Measurements from ENCODE around the gene GIPC1.
"Not testable (repeated sequence)": the region's sequence is repeated elsewhere in the genome, so short reads cannot be mapped to it uniquely, and the experiment has no call there.

The GIPC1 gene

GRCh38 chr19:14472202-14472938, 23.6 kb downstream of the GIPC1 start:
- in situ Hi-C loops (cut with MboI; ENCODE audit: low sequenced_read_pairs): no loop called here

GRCh38 chr19:14471436-14472187, 24.3 kb downstream of the GIPC1 start:
- in situ Hi-C loops (cut with MboI; ENCODE audit: low sequenced_read_pairs): no loop called here

- in situ Hi-C loops (cut with MboI; ENCODE audit: low sequenced_read_pairs): no loop called here
These were observed 25.7 kb downstream of the GIPC1 start for GRCh38 chr19:14470031-14470876.

- in situ Hi-C loops (cut with MboI; ENCODE audit: low sequenced_read_pairs): no loop called here
These were observed 28.1 kb downstream of the GIPC1 start for GRCh38 chr19:14467816-14468215.

GRCh38 chr19:14467391-14467790, 28.5 kb downstream of the GIPC1 start:
- in situ Hi-C loops (cut with MboI; ENCODE audit: low sequenced_read_pairs): no loop called here

GRCh38 chr19:14463747-14464146, 32.2 kb downstream of the GIPC1 start:
- in situ Hi-C loops (cut with MboI; ENCODE audit: low sequenced_read_pairs): no loop called here

GRCh38 chr19:14462401-14462800, 33.5 kb downstream of the GIPC1 start:
- in situ Hi-C loops (cut with MboI; ENCODE audit: low sequenced_read_pairs): not testable (repeated sequence)

- in situ Hi-C loops (cut with MboI; ENCODE audit: low sequenced_read_pairs): no loop called here
These were observed 35.0 kb downstream of the GIPC1 start for GRCh38 chr19:14460935-14461334.

GRCh38 chr19:14459703-14460102, 36.2 kb downstream of the GIPC1 start:
- in situ Hi-C loops (cut with MboI; ENCODE audit: low sequenced_read_pairs): no loop called here

GRCh38 chr19:14452303-14452702, 43.6 kb downstream of the GIPC1 start:
- in situ Hi-C loops (cut with MboI; ENCODE audit: low sequenced_read_pairs): not testable (repeated sequence)

- in situ Hi-C loops (cut with MboI; ENCODE audit: low sequenced_read_pairs): no loop called here
These were observed 45.1 kb downstream of the GIPC1 start for GRCh38 chr19:14450876-14451275.

GRCh38 chr19:14450168-14450874, 45.6 kb downstream of the GIPC1 start:
- in situ Hi-C loops (cut with MboI; ENCODE audit: low sequenced_read_pairs): no loop called here

- in situ Hi-C loops (cut with MboI; ENCODE audit: low sequenced_read_pairs): no loop called here
These were observed 46.6 kb downstream of the GIPC1 start for GRCh38 chr19:14449321-14449720.

- in situ Hi-C loops (cut with MboI; ENCODE audit: low sequenced_read_pairs): no loop called here
These were observed 49.4 kb downstream of the GIPC1 start for GRCh38 chr19:14446336-14447036.

- in situ Hi-C loops (cut with MboI; ENCODE audit: low sequenced_read_pairs): no loop called here
These were observed 52.2 kb downstream of the GIPC1 start for GRCh38 chr19:14443632-14444216.

- in situ Hi-C loops (cut with MboI; ENCODE audit: low sequenced_read_pairs): no loop called here
These were observed 52.9 kb downstream of the GIPC1 start for GRCh38 chr19:14442891-14443631.

GRCh38 chr19:14441041-14441938, 54.6 kb downstream of the GIPC1 start:
- in situ Hi-C loops (cut with MboI; ENCODE audit: low sequenced_read_pairs): no loop called here

- in situ Hi-C loops (cut with MboI; ENCODE audit: low sequenced_read_pairs): no loop called here
These were observed 55.9 kb downstream of the GIPC1 start for GRCh38 chr19:14440049-14440448.

All from HL-60/S4 treated with phorbol 12-myristate 13-acetate at 8.2 ng/mL for 4 days and 3 days (cell line).